Measurements from ENCODE around the gene GTF2H3.
"Not testable (repeated sequence)": the region's sequence is repeated elsewhere in the genome, so short reads cannot be mapped to it uniquely, and the experiment has no call there.

GTF2H3 gene

GRCh38 chr12:123633379-123634141 is at the start of gene GTF2H3, which contains the start of gene EIF2B1:
GTF2H3 (plus strand) TSS chr12:123633829; CDS start chr12:123633860, 31 bp downstream.
EIF2B1 (minus strand) TSS chr12:123633686; CDS start chr12:123633557, 129 bp downstream.
- DNase-seq (ENCODE audit: insufficient read length, low spot score) (peak; percentile 99), FAIRE-seq (peak; percentile 93)

- DNase-seq (ENCODE audit: insufficient read length, low spot score) = no peak
- no peak for FAIRE-seq
These were observed 41.7 kb upstream of the GTF2H3 start for GRCh38 chr12:123591702-123592481.

GRCh38 chr12:123595729-123596128 is 37.9 kb upstream of the GTF2H3 start:
- FAIRE-seq = no peak
- DNase-seq (ENCODE audit: insufficient read length, low spot score) = no peak

- DNase-seq (ENCODE audit: insufficient read length, low spot score) (no peak), FAIRE-seq (no peak)
These were observed 36.5 kb upstream of the GTF2H3 start for GRCh38 chr12:123597100-123597499.

- no peak for FAIRE-seq
- no peak for DNase-seq (ENCODE audit: insufficient read length, low spot score)
These were observed 35.1 kb upstream of the GTF2H3 start for GRCh38 chr12:123598522-123598921.

GRCh38 chr12:123599310-123599709 is 34.3 kb upstream of the GTF2H3 start:
- FAIRE-seq = no peak
- no peak for DNase-seq (ENCODE audit: insufficient read length, low spot score)

- DNase-seq (ENCODE audit: insufficient read length, low spot score) = no peak
- no peak for FAIRE-seq
These were observed 33.9 kb upstream of the GTF2H3 start for GRCh38 chr12:123599721-123600120.

GRCh38 chr12:123601602-123602489 is 31.8 kb upstream of the GTF2H3 start, which contains the start of gene DDX55:
DDX55 (plus strand) TSS chr12:123602099; CDS start chr12:123602149, 50 bp downstream.
- DNase-seq (ENCODE audit: insufficient read length, low spot score) (peak; percentile 79), FAIRE-seq (no peak)

- no peak for DNase-seq (ENCODE audit: insufficient read length, low spot score)
These were observed 30.9 kb upstream of the GTF2H3 start for GRCh38 chr12:123602651-123603195.

GRCh38 chr12:123603495-123603894 is 30.1 kb upstream of the GTF2H3 start:
- DNase-seq (ENCODE audit: insufficient read length, low spot score); FAIRE-seq: not testable (repeated sequence)

More at GRCh38 chr12:123602651-123603195, 30.9 kb upstream of the GTF2H3 start:
- no peak for FAIRE-seq

GRCh38 chr12:123607756-123608155 is 25.9 kb upstream of the GTF2H3 start:
- FAIRE-seq (no peak), DNase-seq (ENCODE audit: insufficient read length, low spot score) (no peak)

GRCh38 chr12:123608182-123608581 is 25.4 kb upstream of the GTF2H3 start:
- DNase-seq (ENCODE audit: insufficient read length, low spot score) (no peak), FAIRE-seq (no peak)

GRCh38 chr12:123614110-123614509 is 19.5 kb upstream of the GTF2H3 start:
- FAIRE-seq (no peak), DNase-seq (ENCODE audit: insufficient read length, low spot score) (no peak)

- DNase-seq (ENCODE audit: insufficient read length, low spot score) = no peak
These were observed 19.1 kb upstream of the GTF2H3 start for GRCh38 chr12:123614531-123614930.

GRCh38 chr12:123617144-123617543 is 16.5 kb upstream of the GTF2H3 start:
- FAIRE-seq = no peak
- DNase-seq (ENCODE audit: insufficient read length, low spot score) = no peak

More at GRCh38 chr12:123614531-123614930, 19.1 kb upstream of the GTF2H3 start:
- no peak for FAIRE-seq

GRCh38 chr12:123617580-123617979 is 16.0 kb upstream of the GTF2H3 start:
- FAIRE-seq (no peak), DNase-seq (ENCODE audit: insufficient read length, low spot score) (no peak)

GRCh38 chr12:123621101-123621500 is 12.5 kb upstream of the GTF2H3 start:
- DNase-seq (ENCODE audit: insufficient read length, low spot score) (no peak), FAIRE-seq (no peak)

- FAIRE-seq (no peak), DNase-seq (ENCODE audit: insufficient read length, low spot score) (no peak)
These were observed 11.8 kb upstream of the GTF2H3 start for GRCh38 chr12:123621619-123622530.

- no peak for DNase-seq (ENCODE audit: insufficient read length, low spot score)
- no peak for FAIRE-seq
These were observed 523 bp downstream of the GTF2H3 start for GRCh38 chr12:123634142-123634561.
